ENCODE measurements around the gene SACS. TPM values are rescaled to one million over a fixed set of nuclear protein-coding genes. Genes with fewer than 3 reads are reported as not detected.
"Not testable (repeated sequence)": the region's sequence is repeated elsewhere in the genome, so short reads cannot be mapped to it uniquely, and the experiment has no call there.

SACS gene
- total RNA-seq, 2 donors from 2014 or later, result 3.3 to 4.5 TPM

GRCh38 chr13:23323946-23324709 lies 109.4 kb downstream of the SACS start:
- ATAC-seq (no peak), DNase-seq (no peak)
- intact Hi-C loops (cut with DNase I, micrococcal nuclease), result no loop called here

GRCh38 chr13:23322353-23323336 lies 110.9 kb downstream of the SACS start:
- no peak for ATAC-seq
- intact Hi-C loops (cut with DNase I, micrococcal nuclease), result no loop called here
- no peak for DNase-seq

GRCh38 chr13:23321535-23322241 lies 111.8 kb downstream of the SACS start:
- DNase-seq, result peak in 1 of 2 donors; percentile 11
- intact Hi-C loops (cut with DNase I, micrococcal nuclease), result no loop called here
- ATAC-seq, result no peak

- DNase-seq (no peak), ATAC-seq (no peak)
- intact Hi-C loops (cut with DNase I, micrococcal nuclease), result no loop called here
Measured at GRCh38 chr13:23320926-23321534, 112.5 kb downstream of the SACS start.

GRCh38 chr13:23319883-23320224 lies 113.6 kb downstream of the SACS start:
- ATAC-seq (no peak), DNase-seq (no peak)
- intact Hi-C loops (cut with DNase I, micrococcal nuclease), result no loop called here

- ATAC-seq; intact Hi-C loops (cut with DNase I, micrococcal nuclease); DNase-seq: not testable (repeated sequence)
Measured at GRCh38 chr13:23314837-23315236, 118.7 kb downstream of the SACS start.

GRCh38 chr13:23292586-23292985 lies 140.9 kb downstream of the SACS start:
- ATAC-seq (no peak), DNase-seq (no peak)

GRCh38 chr13:23289917-23290357 lies 143.6 kb downstream of the SACS start:
- intact Hi-C loops (cut with DNase I, micrococcal nuclease), result no loop called here
- ATAC-seq (no peak), DNase-seq (no peak)

More at GRCh38 chr13:23292586-23292985, 140.9 kb downstream of the SACS start:
- intact Hi-C loops (cut with DNase I, micrococcal nuclease), result no loop called here

- intact Hi-C loops (cut with DNase I, micrococcal nuclease), result no loop called here
- no peak for ATAC-seq
- DNase-seq, result no peak
Measured at GRCh38 chr13:23288995-23289394, 144.5 kb downstream of the SACS start.

- no peak for ATAC-seq
- no peak for DNase-seq
- intact Hi-C loops (cut with DNase I, micrococcal nuclease), result no loop called here
Measured at GRCh38 chr13:23288564-23288963, 144.9 kb downstream of the SACS start.

GRCh38 chr13:23279321-23279720 lies 154.2 kb downstream of the SACS start:
- DNase-seq, result no peak
- no peak for ATAC-seq
- intact Hi-C loops (cut with DNase I, micrococcal nuclease), result no loop called here

Other genes with a start within 250 kb of the SACS start
- gene TNFRSF19, start 136.7 kb upstream of the SACS start, total RNA-seq, result 1 to 10 TPM in 1 of 2 donors, under 1 TPM in 1; 0.55 to 1.1 TPM

Data from left colon (tissue), 2 donors.